ENCODE results near the gene SEC61A1. TPM values are rescaled to one million over a fixed set of nuclear protein-coding genes. Genes with fewer than 3 reads are reported as not detected.

The SEC61A1 gene
- total RNA-seq, 1 donor from 2014 or later: 150 TPM

- DNase-seq (ENCODE audit: low read depth): peak; percentile 89
- peak; percentile 6 for TF ChIP-seq CTCF (conservative IDR thresholded peaks at IDR 0.05; ENCODE audit: low read depth, low read length)
- H3K4me3 ChIP-seq (ENCODE audit: low read depth, low read length): no peak overlapping the region
Observed at GRCh38 chr3:128081846-128082245, 29.6 kb downstream of the SEC61A1 start.

GRCh38 chr3:128082546-128082945, 30.3 kb downstream of the SEC61A1 start:
- no peak for DNase-seq (ENCODE audit: low read depth)
- TF ChIP-seq CTCF (conservative IDR thresholded peaks at IDR 0.05; ENCODE audit: low read depth, low read length): no peak
- no peak overlapping the region for H3K4me3 ChIP-seq (ENCODE audit: low read depth, low read length)

GRCh38 chr3:128083396-128083795, 31.2 kb downstream of the SEC61A1 start:
- no peak for TF ChIP-seq CTCF (conservative IDR thresholded peaks at IDR 0.05; ENCODE audit: low read depth, low read length)
- DNase-seq (ENCODE audit: low read depth): no peak
- no peak overlapping the region for H3K4me3 ChIP-seq (ENCODE audit: low read depth, low read length)

GRCh38 chr3:128083980-128084674, 31.9 kb downstream of the SEC61A1 start:
- no peak for DNase-seq (ENCODE audit: low read depth)
- no peak for TF ChIP-seq CTCF (conservative IDR thresholded peaks at IDR 0.05; ENCODE audit: low read depth, low read length)
- H3K4me3 ChIP-seq (ENCODE audit: low read depth, low read length): no peak overlapping the region

GRCh38 chr3:128084675-128085021, 32.4 kb downstream of the SEC61A1 start:
- TF ChIP-seq CTCF (conservative IDR thresholded peaks at IDR 0.05; ENCODE audit: low read depth, low read length): no peak
- H3K4me3 ChIP-seq (ENCODE audit: low read depth, low read length): no peak overlapping the region
- DNase-seq (ENCODE audit: low read depth): no peak

- no peak for DNase-seq (ENCODE audit: low read depth)
- H3K4me3 ChIP-seq (ENCODE audit: low read depth, low read length): no peak overlapping the region
- TF ChIP-seq CTCF (conservative IDR thresholded peaks at IDR 0.05; ENCODE audit: low read depth, low read length): no peak
Observed at GRCh38 chr3:128089135-128089534, 36.9 kb downstream of the SEC61A1 start.

- DNase-seq (ENCODE audit: low read depth): no peak
- no peak for TF ChIP-seq CTCF (conservative IDR thresholded peaks at IDR 0.05; ENCODE audit: low read depth, low read length)
- no peak overlapping the region for H3K4me3 ChIP-seq (ENCODE audit: low read depth, low read length)
Observed at GRCh38 chr3:128091586-128091985, 39.3 kb downstream of the SEC61A1 start.
